OCI-LY3 (cell line): ENCODE results near the gene DDX11.
"Not testable (repeated sequence)": the region's sequence is repeated elsewhere in the genome, so short reads cannot be mapped to it uniquely, and the experiment has no call there.

Experiments used
- CTCF ChIP-seq: fragments of 200-600, 300-600 bp; sonication (generic); IDR thresholded peaks from 2 replicates; pipeline ENCODE4 v1.5.1; 2014; ENCODE audit warnings: antibody characterized with exemption, low read length, low read depth
- EZH2phosphoT487 ChIP-seq: fragments of 200-600 bp; shearing (Covaris generic); IDR thresholded peaks from 2 replicates; pipeline ENCODE4 v1.6.1; 2018; ENCODE audit warnings: antibody characterized with exemption, mixed run types, low read depth

- TF ChIP-seq CTCF, EZH2phosphoT487: not testable (repeated sequence)
These were observed 21.6 kb downstream of the DDX11 start for GRCh38 chr12:31095080-31095860.
